ENCODE results near the gene ANKRD12. TPM values are rescaled to one million over a fixed set of nuclear protein-coding genes. Genes with fewer than 3 reads are reported as not detected.

Gene ANKRD12
- total RNA-seq, 1 donor, result 19.7 TPM

DNA sequence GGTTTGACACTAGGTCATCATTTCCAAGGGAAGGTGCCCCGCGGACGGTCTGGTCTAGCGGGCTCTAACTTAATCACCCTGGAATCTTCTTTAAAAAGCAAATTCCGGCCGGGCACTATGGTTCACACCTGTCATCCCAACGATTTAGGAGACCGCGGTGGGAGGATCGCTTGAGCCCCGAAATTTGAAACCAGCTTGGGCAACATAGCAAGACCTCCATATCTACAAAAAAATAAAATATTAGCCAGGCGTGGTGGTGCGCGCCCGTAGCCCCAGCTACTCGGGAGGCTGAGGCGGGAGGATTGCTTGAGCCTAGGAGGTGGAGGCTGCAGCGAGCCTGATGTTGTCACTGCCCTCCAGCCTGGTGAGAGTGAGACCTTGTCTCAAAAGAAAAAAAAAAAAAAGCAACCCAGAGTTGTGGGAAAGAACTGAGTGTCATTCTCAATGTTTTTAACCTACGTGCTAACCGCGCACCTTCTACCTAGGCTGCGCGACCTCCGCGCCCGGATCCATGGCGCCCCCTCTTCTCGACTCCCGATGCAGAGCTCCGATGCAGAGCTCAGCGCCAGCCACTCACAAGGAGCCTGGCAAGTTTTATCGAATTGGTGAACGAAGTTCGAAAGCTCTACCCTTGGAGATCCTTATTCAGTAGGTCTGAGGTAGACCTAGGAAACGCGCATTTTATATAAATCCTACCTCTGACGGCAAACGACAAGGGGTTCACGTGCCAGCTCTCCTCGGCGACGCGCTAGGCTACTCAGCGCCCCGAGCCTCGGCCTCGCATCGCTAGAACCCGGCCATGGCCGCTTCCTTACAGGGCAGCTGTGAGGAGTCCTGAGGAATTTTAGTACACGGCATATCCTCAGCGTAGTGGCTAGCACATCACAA is 197.1 kb downstream of the ANKRD12 start:
- DNase-seq (ENCODE audit: low read depth in 2 of 3, low spot score in 2 of 3), result peak in 1 of 3 donors; percentile 77

DNA sequence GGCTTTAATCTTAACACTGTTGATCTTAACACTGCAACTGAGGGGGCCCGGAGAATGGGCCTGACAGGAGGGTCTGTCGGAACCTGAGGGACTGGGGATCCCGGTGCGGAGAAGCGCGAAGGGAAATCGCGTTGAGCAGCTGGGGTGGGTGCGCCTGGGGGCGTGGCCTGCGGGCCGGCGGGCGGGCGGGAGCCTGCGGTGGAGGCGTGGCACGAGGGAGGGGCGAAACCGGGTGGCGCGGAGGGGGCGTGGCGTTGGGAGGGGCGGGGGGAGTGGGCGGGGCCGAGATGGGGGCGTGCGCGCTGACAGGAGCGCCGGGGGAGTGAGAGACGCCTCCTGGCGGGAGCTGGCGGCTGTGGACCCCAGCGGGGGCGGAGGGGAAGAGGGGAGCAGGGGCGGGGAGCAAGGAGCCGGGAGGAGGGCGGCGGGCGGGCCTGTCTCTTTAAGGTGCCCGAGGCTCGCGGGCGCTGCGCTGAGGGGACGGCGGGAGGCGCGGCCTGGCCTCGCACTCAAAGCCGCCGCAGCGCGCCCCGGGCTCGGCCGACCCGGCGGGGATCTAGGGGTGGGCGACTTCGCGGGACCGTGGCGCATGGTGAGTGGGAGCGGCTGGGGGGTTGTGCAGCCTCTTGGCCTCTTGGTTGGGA is 197.9 kb downstream of the ANKRD12 start, which contains the start of gene TWSG1:
TSS of gene TWSG1 (plus strand) at position 445 of the 644 bp plus-strand sequence. CDS start 2,457 bp downstream, outside the sequence.
- DNase-seq (ENCODE audit: low read depth in 2 of 3, low spot score in 2 of 3), result peak; percentile 81 to 98 (median 96)

DNA sequence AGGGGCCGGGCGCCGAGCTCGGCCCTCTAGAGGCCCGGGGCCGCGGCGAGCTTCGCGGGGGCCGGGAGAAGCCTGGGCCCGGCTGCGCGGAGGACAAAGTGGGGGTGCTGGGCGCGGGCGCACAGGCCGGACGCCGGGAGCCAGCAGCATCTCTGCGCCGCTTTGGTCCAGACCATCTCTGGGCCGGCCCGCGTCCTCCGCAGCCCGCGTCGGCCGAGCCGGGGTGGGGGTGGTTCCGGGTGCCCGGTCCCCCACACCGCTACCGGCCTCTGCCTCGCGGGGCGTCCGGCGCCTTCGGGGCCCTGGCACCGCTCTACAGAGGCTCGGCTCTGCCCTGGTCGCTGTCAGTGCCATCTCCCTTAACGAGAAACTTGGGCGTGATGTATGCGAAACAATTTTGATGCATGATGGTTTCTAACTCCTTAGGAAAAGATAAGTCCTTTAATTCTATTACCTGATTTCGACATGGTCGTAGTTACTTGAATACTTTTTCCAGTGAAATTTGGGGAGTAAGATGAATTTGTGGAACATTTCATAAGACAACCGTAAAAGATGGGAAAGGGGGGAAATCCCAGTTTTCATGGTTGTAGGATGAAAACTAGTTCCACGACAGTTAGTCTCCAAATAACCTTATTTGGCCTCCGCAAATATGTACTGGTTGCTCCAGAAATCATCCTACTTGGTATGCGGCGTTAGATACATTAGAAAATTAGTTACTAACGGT is 198.6 kb downstream of the ANKRD12 start:
- DNase-seq (ENCODE audit: low read depth in 2 of 3, low spot score in 2 of 3), result peak; percentile 13 to 53 (median 47)

Small RNAs within 50 kb of the gene (small RNA-seq; reads per million reads assigned to genes)
- not detected for gene RF00019

Other genes with a start within 250 kb of the ANKRD12 start
- 49.3 TPM for gene NDUFV2, start 34.1 kb upstream of the ANKRD12 start, total RNA-seq
- 33.7 TPM for gene TWSG1, start 198.0 kb downstream of the ANKRD12 start, total RNA-seq